ENCODE data around the gene TERB1.
A peak's percentile ranks its signal among the peaks of the same experiment; 100 is the strongest.

TERB1 gene

GRCh38 chr16:66741950-66742808 lies 59.2 kb downstream of the TERB1 start:
- no peak for DNase-seq

DNA sequence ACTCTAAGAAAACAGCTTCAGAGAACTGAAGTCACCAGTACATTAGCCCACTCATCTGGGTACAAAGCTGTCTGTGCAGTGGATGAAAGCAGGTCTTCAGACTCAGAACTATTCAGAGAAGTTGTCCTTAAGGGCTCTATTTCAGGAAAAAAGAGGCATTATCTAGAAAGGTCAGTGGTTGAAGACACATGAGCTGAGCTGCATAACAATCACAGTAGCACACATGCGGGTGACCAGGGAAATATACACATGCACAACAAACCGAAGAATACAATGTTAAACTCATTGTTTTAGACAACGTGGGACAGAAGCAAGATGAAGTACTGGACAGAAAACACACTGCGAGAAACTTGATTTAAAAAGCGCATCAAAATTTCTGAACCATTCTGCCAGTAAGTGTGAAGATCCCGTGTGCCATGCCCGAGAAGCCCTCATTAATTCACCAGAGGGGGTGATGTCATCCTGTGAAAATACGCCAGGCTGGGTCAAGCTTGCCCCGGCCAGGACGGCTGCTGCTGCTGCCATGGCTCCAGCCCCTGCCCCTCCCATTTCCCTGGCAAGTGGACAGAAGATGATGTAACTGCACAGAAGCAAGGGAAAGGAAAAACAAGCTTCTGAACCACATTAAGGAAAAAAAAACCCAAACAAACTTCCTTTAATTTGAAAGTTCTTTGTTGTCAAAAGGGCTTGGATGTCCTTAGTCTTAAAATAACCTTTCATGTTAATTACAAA lies 60.0 kb downstream of the TERB1 start:
- no peak for DNase-seq

DNA sequence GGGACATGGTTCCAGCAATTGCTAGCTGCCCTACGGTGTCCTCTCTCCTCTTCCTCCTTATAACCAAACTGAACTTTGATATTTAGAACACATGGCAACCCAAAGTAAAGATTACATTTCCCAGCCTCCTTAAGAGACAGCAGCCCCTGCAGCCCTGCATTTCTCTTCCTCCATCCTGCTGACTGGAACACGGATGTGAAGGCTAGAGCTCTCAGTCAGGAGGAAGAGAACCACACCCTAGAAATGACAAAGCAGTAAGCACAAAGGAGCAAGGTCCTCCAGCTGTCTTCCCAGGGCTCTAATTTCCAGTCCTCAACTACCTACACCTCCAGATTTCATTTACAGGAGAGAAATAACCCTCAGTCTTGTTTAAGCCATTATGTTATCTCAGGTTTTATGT lies 60.9 kb downstream of the TERB1 start:
- no peak for DNase-seq

GRCh38 chr16:66740010-66740409 lies 61.4 kb downstream of the TERB1 start:
- peak; percentile 42 for DNase-seq

GRCh38 chr16:66735891-66736290 lies 65.5 kb downstream of the TERB1 start:
- no peak for DNase-seq

GRCh38 chr16:66731101-66731500 lies 70.3 kb downstream of the TERB1 start:
- no peak for DNase-seq

- no peak for DNase-seq
These were observed 72.6 kb downstream of the TERB1 start for GRCh38 chr16:66728804-66729203.

GRCh38 chr16:66728117-66728787 lies 73.1 kb downstream of the TERB1 start:
- DNase-seq = peak; percentile 54

- DNase-seq = no peak
These were observed 80.6 kb downstream of the TERB1 start for GRCh38 chr16:66720766-66721165.

DNA sequence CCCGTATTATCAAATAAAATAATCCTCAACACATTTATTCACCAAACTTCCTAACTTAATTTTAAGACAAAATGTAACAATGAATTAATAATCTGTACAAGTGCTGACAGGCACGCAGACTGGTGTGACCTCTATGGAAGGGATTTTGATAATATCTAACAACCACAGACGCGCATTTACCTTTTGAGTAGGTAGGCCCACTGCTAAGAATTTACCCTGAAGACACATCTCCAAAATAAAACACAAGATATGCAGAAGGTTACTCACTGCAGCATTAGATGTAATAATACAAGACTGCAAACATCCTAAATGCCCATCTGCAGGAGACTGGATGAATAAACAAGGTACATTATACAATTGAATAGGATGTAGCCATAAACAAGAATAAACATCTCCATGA lies 82.1 kb downstream of the TERB1 start:
- DNase-seq = no peak

DNA sequence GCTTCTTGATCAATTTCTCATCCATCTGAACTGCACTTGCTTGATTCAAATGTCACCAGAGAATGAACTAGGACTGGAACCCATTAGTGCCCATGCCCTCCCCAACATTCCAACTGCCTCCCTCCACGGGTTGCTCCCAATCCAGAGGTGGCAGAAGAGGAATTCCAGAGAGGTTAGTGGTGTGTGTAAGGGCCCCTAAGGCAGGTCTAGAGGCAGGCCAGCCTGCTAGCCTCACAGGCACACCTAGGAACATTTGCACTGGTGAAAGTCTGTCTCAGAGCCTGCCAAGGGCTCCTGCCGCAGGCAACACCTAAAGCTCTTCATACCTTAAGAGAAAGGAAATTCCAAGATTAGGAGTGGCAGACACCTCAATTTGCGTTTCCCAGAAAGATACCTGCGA lies 83.6 kb downstream of the TERB1 start:
- DNase-seq = no peak

DNA sequence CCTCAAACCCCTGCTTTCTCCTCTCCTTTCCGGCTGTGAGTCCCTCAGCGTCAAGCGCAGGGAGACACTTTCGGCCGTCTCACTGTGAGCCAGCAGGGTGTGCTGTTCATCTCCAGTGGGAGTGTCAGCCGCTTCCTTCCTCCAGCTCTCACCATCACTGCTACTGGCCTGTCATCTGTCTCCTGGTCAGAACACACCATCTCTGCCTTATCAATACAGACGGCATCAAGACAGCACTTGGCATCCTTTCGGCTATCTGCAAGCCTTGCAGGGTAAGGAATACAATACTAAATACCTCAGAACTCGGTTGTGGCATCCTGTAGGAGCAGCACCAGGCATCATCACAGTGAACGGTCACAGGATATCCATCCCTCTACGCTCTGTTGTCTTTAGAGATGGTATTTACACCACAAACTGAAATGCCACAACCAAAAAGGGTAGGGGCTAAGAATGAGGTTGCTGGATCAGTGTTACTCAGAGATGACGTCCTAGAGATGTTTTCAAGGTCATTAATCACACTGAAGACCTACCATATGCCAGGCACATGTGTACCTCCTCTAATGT lies 84.2 kb downstream of the TERB1 start:
- DNase-seq = no peak

DNA sequence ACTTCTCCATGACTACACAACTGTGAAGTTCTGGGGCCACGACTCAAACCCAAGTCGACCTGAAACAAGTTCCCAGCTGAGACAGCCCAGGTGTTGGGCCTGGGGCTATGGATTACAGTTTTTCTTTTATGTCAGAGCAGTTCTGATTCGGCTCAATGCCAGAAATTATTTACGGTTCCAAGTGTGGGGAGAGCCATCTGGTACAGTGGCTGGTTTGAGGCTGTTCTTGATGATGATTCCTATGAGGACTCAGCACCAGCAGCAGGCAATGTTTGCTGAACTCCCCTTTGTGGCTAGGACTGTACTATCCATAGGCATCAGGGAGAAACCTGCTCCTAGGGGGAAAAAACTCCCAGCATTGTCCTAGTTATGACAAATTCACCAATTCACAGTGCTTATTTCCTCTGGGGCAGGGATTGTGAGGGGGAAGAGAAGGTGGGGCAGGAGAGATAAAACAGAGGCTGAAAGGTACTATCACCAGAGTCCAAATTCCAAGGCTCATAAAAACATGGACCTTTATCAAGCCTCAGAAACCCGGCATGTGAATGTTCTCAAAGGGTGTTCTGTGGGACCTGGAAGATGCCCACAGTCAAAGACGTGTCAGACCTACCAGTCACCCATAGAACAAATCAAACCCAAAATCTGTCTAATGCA lies 86.6 kb downstream of the TERB1 start:
- no peak for DNase-seq

DNA sequence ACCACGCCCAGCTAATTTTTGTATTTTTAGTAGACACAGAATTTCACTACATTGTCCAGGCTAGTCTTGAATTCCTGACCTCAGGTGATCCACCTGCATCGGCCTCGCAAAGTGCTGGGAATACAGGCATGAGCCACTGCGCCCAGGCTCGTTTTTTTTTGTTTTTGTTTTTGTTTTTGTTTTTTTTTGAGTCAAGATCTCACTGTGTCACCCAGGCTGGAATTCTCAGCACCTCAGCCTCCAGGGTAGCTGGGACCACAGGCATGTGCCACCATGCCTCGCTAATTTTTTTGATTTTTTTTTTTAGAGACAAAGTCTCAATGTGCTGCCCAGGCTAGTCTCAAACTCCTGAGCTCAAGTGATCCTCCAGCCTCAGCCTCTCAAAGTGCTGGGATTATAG lies 87.3 kb downstream of the TERB1 start:
- DNase-seq = no peak

DNA sequence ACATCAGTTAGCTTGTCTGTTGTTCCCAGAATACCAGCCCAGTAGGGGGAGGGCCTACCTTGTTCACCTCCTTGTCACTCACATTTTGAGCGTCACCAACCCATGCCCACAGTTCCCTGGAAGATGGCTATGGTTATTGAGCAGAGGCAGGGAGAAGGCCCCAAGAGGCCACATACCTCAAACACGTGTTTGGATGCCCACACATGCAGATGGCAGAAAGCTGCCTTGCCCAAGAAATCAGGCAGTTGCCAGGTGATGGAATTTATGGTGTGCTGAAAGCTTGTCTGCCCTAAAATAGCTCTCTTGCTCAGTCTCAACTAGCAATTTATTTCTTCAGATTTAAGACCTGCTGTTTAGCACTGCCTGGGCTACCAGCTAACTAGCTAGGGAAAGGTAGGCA lies 88.3 kb downstream of the TERB1 start:
- DNase-seq = no peak

DNA sequence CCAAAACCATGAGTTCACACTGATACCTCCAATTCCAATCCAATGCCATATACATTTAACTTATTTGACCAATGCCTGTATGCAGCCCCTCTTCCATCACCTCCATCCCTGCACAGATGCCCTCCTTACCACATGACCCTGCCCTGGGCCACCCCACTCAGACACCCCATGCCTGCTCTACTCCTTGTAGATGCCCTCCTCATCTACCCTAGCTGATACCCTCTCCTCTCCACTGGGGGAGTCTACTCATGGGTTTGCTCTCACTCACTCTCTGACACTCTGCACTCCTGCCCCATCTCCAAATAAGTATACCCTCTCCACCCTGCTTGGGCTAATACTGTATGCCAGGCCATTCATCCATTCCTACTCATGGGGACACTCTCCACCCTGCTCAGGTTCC lies 88.9 kb downstream of the TERB1 start:
- DNase-seq = no peak

GRCh38 chr16:66711581-66711980 lies 89.8 kb downstream of the TERB1 start:
- no peak for DNase-seq

DNA sequence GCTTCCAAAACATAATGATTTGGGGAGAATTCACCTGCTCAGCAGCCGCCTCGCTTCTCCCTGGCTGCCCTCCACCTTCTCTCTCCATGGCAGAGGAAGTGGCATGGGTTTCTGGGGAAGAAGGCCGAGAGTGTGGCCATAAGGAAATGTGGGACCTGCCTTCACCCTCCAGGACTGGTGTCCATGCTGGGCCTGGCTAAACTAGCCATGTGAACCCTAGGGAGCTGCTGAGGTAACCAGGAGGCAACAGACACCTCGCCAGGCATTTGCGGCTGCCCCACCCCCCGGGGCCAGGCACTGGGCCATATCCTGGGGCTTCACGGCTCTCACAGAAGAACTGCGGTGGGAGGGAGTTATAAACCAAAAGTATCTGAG lies 94.9 kb downstream of the TERB1 start:
- DNase-seq = no peak

GRCh38 chr16:66705790-66706505 lies 95.4 kb downstream of the TERB1 start:
- DNase-seq = no peak

All from CD4-positive, alpha-beta T cell treated with Interleukin-12 subunit alpha and Interleukin-12 subunit beta, for 1 hour (primary cell).